Peyer's patch (tissue), 4 donors: ENCODE measurements around the gene MESP1.

ENCODE experiments used
- POLR2A ChIP-seq, 2 donors: fragments of 450-650 bp; IDR thresholded peaks; one replicate each; pipeline ENCODE4 v1.5.1; 2017; ENCODE audit warnings: antibody characterized with exemption in 2 of 2, mild to moderate bottlenecking in 2 of 2, moderate library complexity in 2 of 2
- TF ChIP-seq, protein P1 (sequence below), 6 experiments: fragments of 450-650 bp in 4 of 6; fragments of 200-600 bp in 2 of 6; sonication (generic) in 1 of 6; IDR thresholded peaks; one replicate each; pipeline ENCODE4 v1.5.1; 2017 to 2019; ENCODE audit warnings: antibody characterized with exemption in 6 of 6, mild to moderate bottlenecking in 3 of 6, moderate library complexity in 1 of 6

DNA sequence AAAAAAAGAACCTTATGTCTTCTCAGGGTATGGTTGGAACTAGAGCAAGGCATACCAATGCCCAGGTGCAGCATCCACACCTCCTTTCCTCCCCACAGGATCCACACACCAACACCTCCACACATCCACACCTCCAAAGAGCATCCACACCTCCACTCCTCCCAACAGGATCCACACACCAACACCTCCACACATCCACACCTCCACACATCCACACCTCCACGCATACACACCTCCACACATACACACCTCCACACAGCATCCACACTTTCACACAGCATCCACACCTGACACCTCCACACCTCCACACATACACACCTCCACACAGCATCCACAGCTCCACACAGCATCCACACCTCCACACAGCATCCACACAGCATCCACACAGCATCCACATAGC lies 5.3 kb downstream of the MESP1 start:
- TF ChIP-seq, protein P1, sequence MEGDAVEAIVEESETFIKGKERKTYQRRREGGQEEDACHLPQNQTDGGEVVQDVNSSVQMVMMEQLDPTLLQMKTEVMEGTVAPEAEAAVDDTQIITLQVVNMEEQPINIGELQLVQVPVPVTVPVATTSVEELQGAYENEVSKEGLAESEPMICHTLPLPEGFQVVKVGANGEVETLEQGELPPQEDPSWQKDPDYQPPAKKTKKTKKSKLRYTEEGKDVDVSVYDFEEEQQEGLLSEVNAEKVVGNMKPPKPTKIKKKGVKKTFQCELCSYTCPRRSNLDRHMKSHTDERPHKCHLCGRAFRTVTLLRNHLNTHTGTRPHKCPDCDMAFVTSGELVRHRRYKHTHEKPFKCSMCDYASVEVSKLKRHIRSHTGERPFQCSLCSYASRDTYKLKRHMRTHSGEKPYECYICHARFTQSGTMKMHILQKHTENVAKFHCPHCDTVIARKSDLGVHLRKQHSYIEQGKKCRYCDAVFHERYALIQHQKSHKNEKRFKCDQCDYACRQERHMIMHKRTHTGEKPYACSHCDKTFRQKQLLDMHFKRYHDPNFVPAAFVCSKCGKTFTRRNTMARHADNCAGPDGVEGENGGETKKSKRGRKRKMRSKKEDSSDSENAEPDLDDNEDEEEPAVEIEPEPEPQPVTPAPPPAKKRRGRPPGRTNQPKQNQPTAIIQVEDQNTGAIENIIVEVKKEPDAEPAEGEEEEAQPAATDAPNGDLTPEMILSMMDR (IDR thresholded peaks at IDR 0.05), result no peak
- TF ChIP-seq POLR2A (IDR thresholded peaks at IDR 0.05), result no peak
